Measurements from ENCODE around the gene CLPTM1L.
A peak's percentile ranks its signal among the peaks of the same experiment; 100 is the strongest.
"Not testable (repeated sequence)": the region's sequence is repeated elsewhere in the genome, so short reads cannot be mapped to it uniquely, and the experiment has no call there.

The CLPTM1L gene

GRCh38 chr5:1288439-1289335 is 56.2 kb downstream of the CLPTM1L start:
- no peak for DNase-seq

- no peak for DNase-seq
These were observed 59.0 kb downstream of the CLPTM1L start for GRCh38 chr5:1285883-1286291.

GRCh38 chr5:1285141-1285540 is 59.8 kb downstream of the CLPTM1L start:
- DNase-seq, result no peak

- not testable (repeated sequence) for DNase-seq
These were observed 60.4 kb downstream of the CLPTM1L start for GRCh38 chr5:1284336-1284970.

GRCh38 chr5:1283729-1284041 is 61.2 kb downstream of the CLPTM1L start:
- peak; percentile 1 for DNase-seq

GRCh38 chr5:1282993-1283728 is 61.7 kb downstream of the CLPTM1L start:
- peak; percentile 0 for DNase-seq

- DNase-seq, result peak; percentile 2
These were observed 62.5 kb downstream of the CLPTM1L start for GRCh38 chr5:1282131-1282992.

- no peak for DNase-seq
These were observed 63.6 kb downstream of the CLPTM1L start for GRCh38 chr5:1281038-1281882.

- no peak for DNase-seq
These were observed 64.5 kb downstream of the CLPTM1L start for GRCh38 chr5:1280177-1281037.

GRCh38 chr5:1279443-1280151 is 65.3 kb downstream of the CLPTM1L start:
- no peak for DNase-seq

- no peak for DNase-seq
These were observed 66.0 kb downstream of the CLPTM1L start for GRCh38 chr5:1278656-1279442.

GRCh38 chr5:1278216-1278615 is 66.7 kb downstream of the CLPTM1L start:
- no peak for DNase-seq

- DNase-seq, result no peak
These were observed 67.1 kb downstream of the CLPTM1L start for GRCh38 chr5:1277781-1278180.

- DNase-seq, result no peak
These were observed 67.6 kb downstream of the CLPTM1L start for GRCh38 chr5:1277331-1277730.

GRCh38 chr5:1276930-1277329 is 68.0 kb downstream of the CLPTM1L start:
- no peak for DNase-seq

- DNase-seq, result not testable (repeated sequence)
These were observed 69.2 kb downstream of the CLPTM1L start for GRCh38 chr5:1275397-1276391.

GRCh38 chr5:1274471-1274870 is 70.4 kb downstream of the CLPTM1L start:
- DNase-seq, result no peak

- no peak for DNase-seq
These were observed 71.2 kb downstream of the CLPTM1L start for GRCh38 chr5:1273745-1274144.
